NOMO-1 treated with dmso at 0.1 percent for 144 hours (cell line): ENCODE data around the gene TGFBR1.
"Not testable (repeated sequence)": the region's sequence is repeated elsewhere in the genome, so short reads cannot be mapped to it uniquely, and the experiment has no call there.

Experiments used
- DNase-seq: peaks from one replicate; lab custom pipeline; 2025; ENCODE audit not compliant: unreplicated experiment; lab: John Stamatoyannopoulos, UW

Gene TGFBR1

DNA sequence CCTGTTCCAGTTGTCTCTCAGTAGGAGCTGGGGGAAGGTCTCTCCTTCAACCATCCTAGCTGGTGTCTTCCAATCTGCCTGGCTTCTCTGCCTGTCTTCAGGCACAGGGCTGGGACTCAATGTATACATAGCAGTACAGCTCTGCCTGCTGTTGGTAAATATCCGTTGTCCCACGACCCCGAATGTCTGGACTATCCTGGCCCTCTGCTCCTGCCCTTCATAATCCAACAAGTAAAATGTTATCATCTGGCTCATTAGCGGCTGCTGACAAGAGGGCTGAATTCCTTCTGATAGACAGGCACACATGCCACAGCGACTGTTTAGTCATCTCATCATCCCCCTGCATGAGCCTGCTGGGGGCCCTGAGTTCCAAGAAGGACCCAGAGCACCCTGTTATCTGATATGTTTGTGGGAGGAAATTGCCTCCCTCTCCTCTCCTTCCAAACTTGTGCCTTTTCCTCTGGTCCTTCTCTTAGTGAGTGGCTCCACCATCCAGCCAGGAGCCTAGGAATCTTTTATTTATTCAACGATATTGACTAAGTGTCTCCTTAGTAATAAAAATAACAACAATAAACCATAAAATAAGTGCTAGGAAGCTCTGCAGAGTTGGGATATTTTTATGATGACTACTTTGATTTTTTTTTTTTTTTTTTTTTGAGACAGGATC, 29.5 kb upstream of the TGFBR1 start:
- no peak for DNase-seq

DNA sequence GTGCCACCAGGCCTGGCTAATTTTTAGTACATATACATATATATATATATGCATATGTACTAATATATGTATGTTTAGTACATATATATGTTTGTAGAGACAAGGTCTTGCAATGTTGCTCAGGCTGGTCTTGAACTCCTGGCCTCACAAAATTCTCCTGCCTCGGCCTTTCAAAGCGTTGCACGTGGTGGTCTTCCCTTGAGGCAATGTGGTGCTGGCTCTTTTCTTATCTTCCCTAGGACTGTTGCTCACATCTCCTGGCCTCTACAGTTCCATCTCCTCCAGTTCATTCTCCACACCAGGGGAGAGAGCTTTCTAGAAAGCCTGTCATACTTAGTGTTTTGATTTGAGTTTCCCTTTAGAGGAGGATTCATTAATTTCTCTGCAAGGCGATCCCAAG, 28.9 kb upstream of the TGFBR1 start:
- DNase-seq, result no peak

DNA sequence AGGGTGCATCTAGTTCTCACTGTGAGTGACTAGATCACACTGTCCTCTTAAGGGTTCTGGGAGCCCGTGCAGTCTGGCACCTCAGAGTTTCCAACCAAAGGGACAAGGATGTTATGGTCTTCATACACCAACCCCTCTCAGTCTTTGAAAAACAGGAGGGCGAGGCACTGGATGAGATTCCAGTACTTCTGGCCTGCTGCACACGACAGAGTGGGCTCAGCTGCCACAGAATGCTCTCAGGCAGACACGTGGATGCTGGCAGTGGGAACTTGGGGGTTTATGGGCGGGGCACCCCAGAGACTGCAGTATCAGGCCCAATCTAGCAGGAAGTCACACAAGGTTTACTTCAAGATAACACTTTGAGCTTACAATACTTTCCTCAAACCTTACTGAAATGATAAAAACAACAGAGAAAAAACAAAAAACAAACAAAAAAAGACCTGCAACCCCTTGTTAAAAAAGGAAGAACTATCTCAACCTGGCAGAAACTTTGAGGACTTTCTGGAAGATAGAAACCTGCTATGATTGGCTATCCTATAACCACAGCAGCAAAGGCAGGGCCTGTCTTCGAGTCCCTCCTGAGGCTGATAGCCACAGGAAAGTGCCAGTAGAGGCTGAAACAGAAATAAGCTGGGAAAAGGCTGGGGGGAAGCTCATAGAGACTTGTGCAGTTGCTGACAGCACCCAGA, 28.3 kb upstream of the TGFBR1 start:
- no peak for DNase-seq

DNA sequence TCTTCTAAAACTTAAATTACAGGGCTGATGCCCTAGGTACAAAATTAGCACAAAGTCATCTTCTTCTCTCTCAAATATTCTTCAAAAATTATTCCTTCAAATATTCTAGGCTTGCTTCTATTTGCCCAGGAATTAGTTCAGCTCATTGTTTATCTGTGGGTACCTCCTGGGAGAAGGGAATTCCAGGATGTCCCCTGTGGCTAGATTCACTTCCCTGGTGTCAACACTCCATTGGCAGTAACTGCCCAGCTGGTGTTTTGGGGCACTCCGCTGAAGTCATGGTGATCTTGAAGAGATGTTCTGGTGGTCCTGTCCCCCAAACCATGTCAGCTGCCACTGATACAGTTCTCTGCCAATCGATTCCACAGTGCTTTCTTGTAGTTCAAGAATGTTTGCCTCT, 26.2 kb upstream of the TGFBR1 start:
- no peak for DNase-seq

DNA sequence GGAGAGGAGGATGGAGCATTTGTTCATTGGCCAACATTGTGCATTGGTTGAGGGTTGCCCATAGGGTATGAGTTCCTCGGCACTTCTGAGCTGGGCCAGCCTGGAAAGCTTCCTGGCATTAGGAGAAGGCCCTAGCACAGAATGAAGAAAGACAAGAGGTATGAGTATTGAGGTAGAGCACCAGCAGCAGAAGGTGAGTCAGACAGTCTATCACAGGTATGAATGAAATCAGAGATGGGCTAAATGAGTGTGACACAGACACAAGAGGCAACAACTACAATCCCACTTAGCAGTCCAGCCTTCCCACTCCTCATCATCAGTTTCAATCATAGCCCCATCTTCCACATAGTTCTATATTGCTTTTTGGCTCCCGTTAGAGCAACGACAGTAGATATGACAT, 25.4 kb upstream of the TGFBR1 start:
- no peak for DNase-seq

DNA sequence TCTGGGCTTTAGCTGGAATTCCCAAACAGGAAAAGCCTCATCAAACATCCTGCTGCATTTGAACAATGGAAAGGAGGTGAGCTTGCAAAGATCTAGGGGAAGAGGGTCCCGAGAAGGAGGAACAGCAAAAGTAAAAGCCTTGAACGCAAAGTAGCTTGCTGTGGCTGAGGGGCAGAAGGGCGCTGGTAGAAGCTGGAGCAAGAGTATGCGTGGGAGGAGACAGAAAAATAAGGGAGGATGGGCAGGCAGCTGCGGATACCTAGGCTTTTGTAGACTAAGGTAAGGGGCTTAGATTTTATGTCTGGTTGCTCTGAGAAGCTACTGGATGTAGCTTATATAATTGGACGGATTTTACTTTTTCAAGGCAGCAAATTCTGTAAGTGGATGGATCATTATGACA, 21.9 kb upstream of the TGFBR1 start:
- DNase-seq, result no peak

DNA sequence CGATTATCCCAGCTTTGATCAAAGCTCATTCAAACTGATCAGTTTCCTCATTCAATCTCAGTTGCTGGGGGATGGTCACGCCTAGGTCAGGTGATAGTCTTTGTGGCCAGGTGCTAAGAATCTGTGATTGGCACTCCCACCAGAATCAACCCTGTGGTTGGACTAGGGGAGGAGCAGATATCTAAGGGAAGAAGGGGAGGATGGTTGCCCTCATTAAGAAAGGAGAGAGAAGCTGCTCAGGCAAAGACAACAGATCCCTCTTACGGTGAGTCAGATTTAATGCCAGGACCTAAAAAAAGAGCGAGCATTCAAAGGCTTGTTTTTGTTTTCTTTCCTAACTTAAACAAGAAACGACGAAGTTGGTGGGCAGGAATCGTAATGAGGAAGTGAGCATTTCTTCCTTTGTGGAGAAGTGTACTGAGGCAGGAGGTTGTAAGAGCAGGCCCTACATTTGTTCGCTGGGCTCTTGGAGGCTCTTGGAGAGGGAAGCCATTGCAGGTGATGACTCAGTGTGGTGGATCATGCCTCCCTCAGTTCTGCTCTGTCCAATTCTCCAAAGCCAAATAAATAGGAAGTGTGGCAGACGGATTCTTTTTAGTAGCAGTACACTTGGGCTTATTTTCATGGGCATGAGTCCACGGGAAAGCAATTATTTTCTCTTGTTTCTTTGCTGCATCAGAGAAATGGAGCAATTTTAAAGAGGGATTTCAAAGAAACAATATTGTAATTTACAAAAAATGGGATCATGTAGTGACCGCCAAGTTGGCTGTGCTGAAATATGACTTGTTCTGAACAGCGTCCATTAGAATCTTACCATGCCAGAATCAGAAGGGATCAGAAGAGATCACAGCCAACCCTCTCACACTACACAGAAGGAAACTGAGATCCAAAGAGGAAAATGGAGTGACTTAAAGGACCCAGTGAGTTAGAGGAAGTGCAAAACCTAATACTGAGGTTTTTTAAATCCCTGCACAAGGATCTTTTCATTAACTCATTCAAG, 18.7 kb upstream of the TGFBR1 start:
- DNase-seq, result peak; percentile 65

DNA sequence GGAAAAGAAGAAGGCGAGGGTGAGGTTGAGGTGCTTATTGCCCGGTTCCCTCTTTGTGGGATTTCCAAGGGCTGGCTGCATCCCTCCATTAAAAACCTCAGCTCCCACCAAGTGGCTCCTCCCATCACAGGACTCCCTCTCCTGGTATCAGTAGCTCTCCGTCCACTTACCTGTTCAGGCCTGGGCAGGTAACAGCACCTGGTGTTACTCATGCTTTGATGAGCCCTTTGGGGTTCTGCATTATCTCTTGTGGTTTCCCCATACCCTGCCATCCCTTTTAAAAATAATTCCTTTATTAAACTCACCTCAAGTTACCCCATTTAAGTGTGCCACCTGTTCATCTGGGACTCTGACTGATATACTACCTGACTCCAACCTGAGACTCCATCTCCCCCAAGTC, 17.5 kb upstream of the TGFBR1 start:
- no peak for DNase-seq

DNA sequence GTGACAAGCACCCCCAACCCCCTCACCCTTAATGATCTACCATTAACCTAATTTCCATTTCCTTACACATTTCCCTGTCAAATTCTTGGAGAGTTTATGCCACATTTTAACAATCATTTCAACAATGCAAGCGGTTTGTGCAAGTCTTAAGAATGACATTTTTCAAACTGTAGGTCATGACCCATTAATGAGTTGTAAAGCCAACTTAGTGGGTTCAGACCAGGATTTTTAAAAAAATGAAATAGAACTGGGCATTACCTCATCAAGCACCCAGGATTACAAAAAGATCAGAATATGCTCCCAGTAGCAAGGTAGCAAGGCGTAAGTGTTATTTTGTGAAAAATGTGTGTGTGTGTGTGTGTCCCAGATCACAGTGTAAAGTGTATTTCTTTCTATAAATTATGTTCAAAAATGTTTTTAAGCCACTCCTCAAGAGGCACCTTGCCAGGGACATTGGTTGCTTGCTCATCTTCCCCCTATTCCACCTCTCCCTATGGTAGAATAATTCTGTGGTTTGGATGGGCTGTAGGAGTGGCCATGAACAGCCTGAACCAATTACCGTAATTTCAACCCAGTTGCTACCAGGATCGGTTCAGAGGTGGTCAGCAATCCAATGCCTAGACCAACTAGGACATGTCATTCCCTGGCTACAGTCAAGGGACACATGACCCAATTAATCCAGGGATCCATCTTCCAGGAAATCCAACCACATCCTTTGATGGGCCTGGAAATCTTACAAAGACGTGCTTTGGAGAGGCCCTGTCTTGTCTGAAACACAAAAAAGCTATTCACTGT, 14.4 kb upstream of the TGFBR1 start:
- no peak for DNase-seq

DNA sequence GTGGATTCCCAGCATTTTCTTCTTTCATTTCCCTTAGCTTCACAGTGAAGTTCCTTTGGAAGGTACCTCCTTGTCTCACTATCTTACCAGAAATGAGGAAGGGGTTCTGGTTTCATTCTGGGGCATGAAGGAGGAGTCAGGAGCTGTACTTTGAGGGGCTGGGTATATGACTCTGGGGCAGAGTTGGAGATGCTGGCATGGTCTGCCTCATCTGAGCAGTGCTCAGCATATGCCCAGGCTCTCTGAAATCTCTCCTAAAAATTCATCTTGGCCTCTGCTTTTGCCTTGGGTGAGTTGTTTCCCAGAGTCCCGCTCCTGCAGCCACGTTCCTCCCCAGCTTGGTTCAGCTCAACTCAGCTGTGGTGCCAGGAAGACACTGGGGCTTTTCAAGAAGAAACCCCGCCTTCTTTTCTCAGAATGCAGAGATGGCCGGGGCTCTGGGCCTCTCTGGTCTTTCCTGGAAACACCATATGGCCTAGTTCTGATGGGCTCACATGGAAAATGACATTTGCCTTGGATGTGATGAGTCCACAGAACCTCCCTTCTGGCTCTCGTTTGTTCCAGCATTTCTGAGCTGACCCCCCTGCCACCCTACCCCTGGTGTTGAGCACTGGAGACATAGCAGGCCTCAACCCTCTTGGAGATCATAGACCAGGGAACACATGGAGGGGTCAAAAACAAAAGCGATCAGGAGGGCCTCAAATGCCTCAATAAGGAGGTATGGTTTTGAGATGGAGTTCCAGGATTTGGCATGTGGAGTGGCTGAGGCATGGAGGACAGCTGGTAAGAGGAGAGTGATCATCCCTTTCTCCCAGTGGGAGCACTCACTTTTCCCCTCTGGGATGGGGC, 12.0 kb upstream of the TGFBR1 start:
- DNase-seq, result no peak

DNA sequence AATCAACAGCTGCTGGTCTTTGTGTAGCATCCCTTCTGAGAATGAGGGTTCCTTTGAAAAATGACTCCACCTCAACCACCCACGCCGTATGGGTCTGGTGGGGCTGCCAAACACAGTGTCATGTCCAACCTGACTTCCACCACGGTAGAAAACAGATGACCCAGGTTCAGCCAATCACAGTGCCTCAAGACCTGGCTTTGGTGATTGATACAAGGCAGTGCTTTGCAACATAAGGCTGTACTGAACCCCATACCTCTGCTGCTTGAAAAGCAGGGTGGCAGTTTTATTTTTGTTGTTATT, 11.5 kb upstream of the TGFBR1 start:
- DNase-seq, result no peak

DNA sequence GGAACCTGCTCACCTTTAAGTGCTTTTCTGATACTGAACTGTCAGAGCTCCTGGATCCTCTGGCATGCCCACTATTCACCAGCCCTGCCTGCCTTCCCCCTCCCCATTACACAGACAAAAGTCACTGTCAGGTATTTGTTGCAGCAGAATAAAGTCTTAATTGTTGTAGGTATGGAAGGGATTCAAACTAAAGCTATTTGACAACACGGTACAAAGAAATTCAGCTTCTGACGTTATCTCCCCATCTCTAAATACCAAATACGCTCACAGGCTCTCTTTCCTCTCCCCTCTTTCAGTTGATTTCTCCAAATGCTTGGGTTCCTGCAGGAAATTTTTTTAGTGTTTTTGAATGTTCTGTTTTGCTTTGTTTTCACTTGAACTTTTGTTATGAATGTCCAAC, 9.3 kb upstream of the TGFBR1 start:
- no peak for DNase-seq

DNA sequence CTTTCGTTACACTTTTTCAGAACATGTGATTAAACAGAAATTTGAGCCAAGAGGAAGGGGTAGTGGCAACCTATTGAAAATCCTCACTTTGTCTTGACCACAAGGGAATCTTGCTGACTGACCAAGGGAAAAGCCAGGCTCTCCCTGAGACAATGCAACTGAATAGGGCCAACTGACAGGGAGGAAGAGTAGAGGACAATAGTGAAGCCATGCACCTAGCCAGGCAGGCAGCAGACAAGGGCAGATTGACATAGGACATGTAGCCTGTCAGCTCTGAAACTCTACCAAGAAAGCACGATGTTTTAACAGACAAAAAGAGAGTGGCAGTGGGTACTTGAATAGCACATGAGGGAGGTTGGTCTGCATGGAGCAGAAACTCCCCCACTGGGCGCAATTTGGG, 8.5 kb upstream of the TGFBR1 start:
- no peak for DNase-seq

DNA sequence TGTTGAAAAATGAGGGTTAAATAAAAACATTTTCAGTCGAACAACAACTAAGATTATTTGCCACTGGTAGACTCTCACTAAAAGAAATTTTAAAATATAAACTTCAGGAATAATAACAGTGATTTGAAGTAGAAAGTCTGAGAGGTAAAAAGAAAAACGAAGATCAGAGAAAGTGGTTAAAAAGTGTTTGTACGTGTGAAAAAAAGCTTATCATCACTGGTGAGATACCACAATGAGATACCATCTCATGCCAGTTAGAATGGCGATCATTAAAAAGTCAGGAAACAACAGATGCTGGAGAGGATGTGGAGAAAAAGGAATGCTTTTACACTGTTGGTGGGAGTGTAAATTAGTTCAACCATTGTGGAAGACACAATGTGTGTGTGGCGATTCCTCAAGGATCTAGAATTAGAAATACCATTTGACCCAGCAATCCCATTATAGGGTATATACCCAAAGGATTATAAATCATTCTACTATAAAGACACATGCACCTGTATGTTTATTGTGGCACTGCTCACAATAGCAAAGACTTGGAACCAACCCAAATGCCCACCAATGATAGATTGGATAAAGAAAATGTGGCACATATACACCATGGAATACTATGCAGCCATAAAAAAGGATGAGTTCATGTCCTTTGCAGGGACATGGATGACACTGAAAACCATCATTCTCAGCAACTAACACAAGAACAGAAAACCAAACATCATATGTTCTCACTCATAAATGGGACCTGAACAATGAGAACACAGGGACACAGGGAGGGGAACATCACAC, 4.9 kb upstream of the TGFBR1 start:
- DNase-seq, result not testable (repeated sequence)

DNA sequence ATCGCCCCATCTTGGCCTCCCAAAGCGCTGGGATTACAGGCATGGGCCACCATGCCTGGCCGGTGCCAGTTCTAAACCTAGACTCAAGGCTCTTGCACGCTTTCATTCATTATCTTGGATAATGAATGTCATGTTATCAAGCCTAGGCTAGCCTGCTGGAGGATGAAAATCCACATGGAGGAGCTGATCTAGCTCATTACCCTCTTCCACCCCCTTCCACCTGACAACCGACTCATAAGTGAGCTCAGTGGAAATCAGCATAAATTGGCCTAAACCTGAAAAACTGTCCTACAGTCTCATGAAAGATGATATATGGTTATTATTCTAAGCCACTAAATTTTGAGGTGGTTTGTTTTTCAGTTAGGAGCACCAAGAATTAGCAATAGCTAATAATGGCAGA, 3.6 kb upstream of the TGFBR1 start:
- DNase-seq, result no peak

DNA sequence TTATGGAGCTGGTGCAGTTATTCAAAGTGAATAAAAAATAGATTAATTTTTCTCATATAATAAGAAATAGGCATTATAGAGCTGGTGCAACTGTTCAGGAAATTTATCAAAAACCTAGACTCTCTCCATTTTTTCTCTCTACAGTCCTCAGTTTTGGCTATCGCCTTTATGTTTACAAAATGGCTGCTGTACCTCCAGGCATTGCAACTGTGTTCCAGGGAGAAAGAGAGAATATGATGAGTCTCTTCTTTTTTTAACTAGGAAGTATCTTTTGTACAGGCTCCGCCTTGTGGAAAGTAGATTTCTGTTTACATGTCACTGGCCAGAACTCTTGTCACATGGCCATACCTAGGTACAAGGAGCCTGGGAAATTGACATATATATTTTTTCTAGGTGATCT, 3.1 kb upstream of the TGFBR1 start:
- no peak for DNase-seq

DNA sequence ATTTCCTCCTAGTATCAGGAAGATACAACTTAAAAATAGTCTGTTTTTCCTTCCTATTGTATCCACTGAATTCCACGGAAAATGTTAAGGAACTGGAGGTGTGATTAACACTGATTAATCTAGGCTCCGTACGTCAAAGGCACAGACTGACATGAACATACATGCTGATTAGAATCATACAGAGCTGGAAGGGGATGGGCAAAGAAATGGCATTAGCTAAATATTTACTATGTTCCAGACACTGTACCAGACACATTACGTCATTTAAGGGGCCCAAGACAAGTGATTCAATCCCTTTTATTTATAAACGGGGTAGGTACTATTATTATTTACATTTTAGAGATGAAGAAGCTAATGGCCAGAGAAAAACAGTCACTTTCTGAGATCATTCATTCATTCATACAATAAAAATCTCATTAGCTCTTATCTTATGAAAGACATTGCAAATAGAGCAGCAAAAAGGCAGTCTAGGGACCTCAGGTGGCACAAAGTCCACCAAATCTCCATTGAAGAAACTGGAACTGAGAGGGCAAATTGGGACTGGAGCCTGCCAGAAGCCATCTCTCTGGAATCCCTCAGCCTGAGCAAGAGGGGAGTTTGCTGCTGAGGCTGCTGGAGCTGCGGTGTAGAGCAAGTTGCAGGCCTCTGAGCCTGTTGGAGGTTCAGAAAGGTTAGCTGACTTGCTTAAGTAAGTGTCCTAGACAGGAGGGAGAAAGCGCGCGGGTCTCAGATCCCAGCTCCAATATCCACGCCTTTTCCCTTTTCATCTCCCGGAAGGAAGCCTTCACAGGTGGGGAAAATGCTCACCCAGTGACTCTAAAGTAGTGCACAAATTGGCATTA, 1.6 kb upstream of the TGFBR1 start:
- no peak for DNase-seq

DNA sequence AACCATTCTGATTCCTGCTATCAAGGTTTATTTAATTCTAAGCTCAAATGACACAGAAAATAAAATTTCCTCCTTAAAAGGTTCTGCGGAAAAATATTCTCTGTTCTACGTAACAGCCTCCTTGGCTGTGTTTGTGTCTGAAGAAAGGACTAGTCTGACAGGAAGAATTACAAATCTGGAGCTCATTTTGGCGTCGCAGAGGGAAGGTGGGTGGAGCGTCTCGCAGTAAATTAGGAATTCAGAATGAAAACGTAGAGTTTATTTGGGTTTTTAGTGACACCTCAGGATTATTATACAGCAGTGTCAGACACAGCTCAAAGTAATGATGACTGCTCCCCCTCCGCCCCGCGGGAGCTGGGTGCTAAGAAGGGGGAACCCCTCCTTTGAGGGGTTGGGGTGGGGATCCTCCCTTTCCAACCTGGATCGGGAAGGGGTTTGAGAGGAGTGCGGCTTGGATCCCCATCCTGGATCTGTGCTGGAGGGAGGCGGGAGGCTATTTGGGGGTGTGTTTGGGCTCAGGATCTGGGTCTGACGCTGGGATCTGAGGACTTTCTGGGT, 933 bp upstream of the TGFBR1 start:
- DNase-seq, result no peak
